Measurements from ENCODE around the gene RABL3. TPM values are rescaled to one million over a fixed set of nuclear protein-coding genes. Genes with fewer than 3 reads are reported as not detected.

Gene RABL3
- total and polyA plus RNA-seq, 2 of the 13 experiments (the other 11 are each of a cell fraction or from before 2014, with no cell fraction given), result 4.8 to 31.9 TPM

GRCh38 chr3:120680193-120680894, 62.0 kb downstream of the RABL3 start:
- peaks cover 69% of the 10 kb centered on the region for H3K4me1 ChIP-seq (ENCODE audit: insufficient read depth, low read length)
- no peaks in the 10 kb centered on the region for H3K9me3 ChIP-seq (ENCODE audit: low read length)
- peaks cover 23% of the 10 kb centered on the region for H4K20me1 ChIP-seq (ENCODE audit: insufficient read depth, low read length)
- FAIRE-seq (no peak), ATAC-seq (0 out of 3 replicates have a peak, but pooled peaks have one; percentile 11), DNase-seq (ENCODE audit: low spot score) (peak; percentile 79)
- intact Hi-C loops (cut with micrococcal nuclease; ENCODE audit: unreplicated experiment) (no loop called here), in situ Hi-C loops (cut with HindIII; ENCODE audit: extremely low pct_ligation_motif_present, low pct_unique_long_range_greater_than_20kb) (no loop called here)
- peak overlapping the region; percentile 94 for H3K4me2 ChIP-seq (ENCODE audit: low read depth, low read length)
- ChIA-PET POLR2A (interaction anchor here (2.6 kb wide), 1 partner anchor 13 kb away, joined by 10 read pairs; no protein-coding TSS in a partner anchor), CTCF (ENCODE audit: low intra/inter-chr PET ratio, low total read pairs) (no interaction called here)
- no peak overlapping the region for H2AFZ ChIP-seq (ENCODE audit: low read length)
- H3K27me3 ChIP-seq (ENCODE audit: control insufficient read depth in 1 of 2, insufficient read depth in 2 of 2, low read length in 2 of 2), result no peaks in the 10 kb centered on the region; a peak in 1 of 5 replicates
- BruUV-seq (replicated peaks), result no TSS peak
- H3K9ac ChIP-seq (ENCODE audit: insufficient read depth, low read depth, low read length), result peak overlapping the region; percentile 100
- peaks cover 6 to 14% of the 10 kb centered on the region in 2 experiments for H3K36me3 ChIP-seq (replicated peaks in 1 of 2; ENCODE audit: control insufficient read depth in 1 of 2, insufficient read depth in 2 of 2, low read length in 2 of 2)
- H3K4me3 ChIP-seq (replicated peaks in 1 of 3; ENCODE audit: insufficient read depth in 1 of 3, low read depth in 2 of 3, low read length in 3 of 3), result peak overlapping the region; percentile 82 to 90 (median 82)
- H3K27ac ChIP-seq (ENCODE audit: extremely low read length, insufficient read depth, low read length), result peak overlapping the region; percentile 99
- H3K79me2 ChIP-seq (ENCODE audit: insufficient read depth, low read length), result peaks cover 68% of the 10 kb centered on the region
- under 1% methylated on average over 3 of the region's 3 CpGs for WGBS (ENCODE audit: low lambda C conversion rate)
- TF ChIP-seq EP300 (IDR thresholded peaks at IDR 0.05; ENCODE audit: low read depth in 2 of 2, low read length in 2 of 2) (peak; percentile 77 to 78), EP300 (CRISPR knock-in tag; IDR thresholded peaks at IDR 0.05; ENCODE audit: borderline replicate concordance) (no peak), BCL6 (CRISPR knock-in tag; IDR thresholded peaks at IDR 0.05) (peak; percentile 87), MBD4 (IDR thresholded peaks at IDR 0.05; ENCODE audit: borderline replicate concordance, low read length) (0 out of 2 replicates have a peak, but pooled peaks have one; percentile 8), FOXJ3 (CRISPR knock-in tag; IDR thresholded peaks at IDR 0.05; ENCODE audit: borderline replicate concordance) (peak; percentile 53; the same call in 1 of the 2 replicates), IRF2 (CRISPR knock-in tag; IDR thresholded peaks at IDR 0.05) (0 out of 2 replicates have a peak, but pooled peaks have one; percentile 25), SP2 (CRISPR knock-in tag; IDR thresholded peaks at IDR 0.05) (no peak), FOXP1 (IDR thresholded peaks at IDR 0.05) (no peak), FOXP1 (CRISPR knock-in tag; IDR thresholded peaks at IDR 0.05) (peak; percentile 49), PITX1 (CRISPR knock-in tag; IDR thresholded peaks at IDR 0.05) (peak; percentile 57; the same call in 1 of the 2 replicates), ZNF720 (CRISPR knock-in tag; IDR thresholded peaks at IDR 0.05) (no peak), ZFP41 (CRISPR knock-in tag; IDR thresholded peaks at IDR 0.05; ENCODE audit: borderline replicate concordance) (no peak), MAFF (IDR thresholded peaks at IDR 0.05; ENCODE audit: low read depth, low read length) (no peak), SALL1 (CRISPR knock-in tag; IDR thresholded peaks at IDR 0.05) (no peak), ZNF317 (CRISPR knock-in tag; IDR thresholded peaks at IDR 0.05) (no peak), CREM (IDR thresholded peaks at IDR 0.05) (peak; percentile 58; the same call in 1 of the 2 replicates), CREM (CRISPR knock-in tag; IDR thresholded peaks at IDR 0.05) (no peak), HNRNPLL (IDR thresholded peaks at IDR 0.05; ENCODE audit: low read depth, low read length, poor library complexity, severe bottlenecking) (no peak)
- TF ChIP-seq, protein P1, sequence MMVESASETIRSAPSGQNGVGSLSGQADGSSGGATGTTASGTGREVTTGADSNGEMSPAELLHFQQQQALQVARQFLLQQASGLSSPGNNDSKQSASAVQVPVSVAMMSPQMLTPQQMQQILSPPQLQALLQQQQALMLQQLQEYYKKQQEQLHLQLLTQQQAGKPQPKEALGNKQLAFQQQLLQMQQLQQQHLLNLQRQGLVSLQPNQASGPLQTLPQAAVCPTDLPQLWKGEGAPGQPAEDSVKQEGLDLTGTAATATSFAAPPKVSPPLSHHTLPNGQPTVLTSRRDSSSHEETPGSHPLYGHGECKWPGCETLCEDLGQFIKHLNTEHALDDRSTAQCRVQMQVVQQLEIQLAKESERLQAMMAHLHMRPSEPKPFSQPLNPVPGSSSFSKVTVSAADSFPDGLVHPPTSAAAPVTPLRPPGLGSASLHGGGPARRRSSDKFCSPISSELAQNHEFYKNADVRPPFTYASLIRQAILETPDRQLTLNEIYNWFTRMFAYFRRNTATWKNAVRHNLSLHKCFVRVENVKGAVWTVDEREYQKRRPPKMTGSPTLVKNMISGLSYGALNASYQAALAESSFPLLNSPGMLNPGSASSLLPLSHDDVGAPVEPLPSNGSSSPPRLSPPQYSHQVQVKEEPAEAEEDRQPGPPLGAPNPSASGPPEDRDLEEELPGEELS (CRISPR knock-in tag; IDR thresholded peaks at IDR 0.05), result peak; percentile 41; the same call in 1 of the 2 replicates
- TF ChIP-seq, protein P2, sequence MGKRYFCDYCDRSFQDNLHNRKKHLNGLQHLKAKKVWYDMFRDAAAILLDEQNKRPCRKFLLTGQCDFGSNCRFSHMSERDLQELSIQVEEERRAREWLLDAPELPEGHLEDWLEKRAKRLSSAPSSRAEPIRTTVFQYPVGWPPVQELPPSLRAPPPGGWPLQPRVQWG (CRISPR knock-in tag; IDR thresholded peaks at IDR 0.05; ENCODE audit: borderline replicate concordance, low read depth), result no peak
- TF ChIP-seq, protein P3, sequence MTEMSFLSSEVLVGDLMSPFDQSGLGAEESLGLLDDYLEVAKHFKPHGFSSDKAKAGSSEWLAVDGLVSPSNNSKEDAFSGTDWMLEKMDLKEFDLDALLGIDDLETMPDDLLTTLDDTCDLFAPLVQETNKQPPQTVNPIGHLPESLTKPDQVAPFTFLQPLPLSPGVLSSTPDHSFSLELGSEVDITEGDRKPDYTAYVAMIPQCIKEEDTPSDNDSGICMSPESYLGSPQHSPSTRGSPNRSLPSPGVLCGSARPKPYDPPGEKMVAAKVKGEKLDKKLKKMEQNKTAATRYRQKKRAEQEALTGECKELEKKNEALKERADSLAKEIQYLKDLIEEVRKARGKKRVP (CRISPR knock-in tag; IDR thresholded peaks at IDR 0.05), result peak in 1 of 2 experiments; percentile 95; a peak in 2 of 4 replicates

Measured in HepG2 (cell line).